H9 (cell line): ENCODE measurements around the gene UVRAG. TPM values are rescaled to one million over a fixed set of nuclear protein-coding genes. Genes with fewer than 3 reads are reported as not detected.

Experiments used
- DNase-seq: peaks from one replicate; pipeline ENCODE4 v3.0.0-alpha.2; 2017
- H2AFZ ChIP-seq: one replicate; pipeline ENCODE4 v1.6.1; 2013; ENCODE audit warnings: mild to moderate bottlenecking, low read length, control low read depth, moderate library complexity
- H2AK5ac ChIP-seq: 2 replicates; pipeline ENCODE4 v1.6.1; 2013; ENCODE audit warnings: low read length, control low read depth, mixed read lengths; ENCODE audit not compliant: insufficient read length
- H2BK120ac ChIP-seq: one replicate; pipeline ENCODE4 v1.6.1; 2013; ENCODE audit warnings: low read depth, mild to moderate bottlenecking, low read length, control low read depth, inconsistent platforms; ENCODE audit not compliant: poor library complexity, severe bottlenecking
- H2BK12ac ChIP-seq: 2 replicates; pipeline ENCODE4 v1.6.1; 2013; ENCODE audit warnings: low read length, control low read depth, mixed read lengths, low read depth; ENCODE audit not compliant: insufficient read length
- H2BK15ac ChIP-seq: 2 replicates; pipeline ENCODE4 v1.6.1; 2013; ENCODE audit warnings: low read depth, low read length, control low read depth
- H2BK20ac ChIP-seq: one replicate; pipeline ENCODE4 v1.6.1; 2013; ENCODE audit warnings: low read depth, mild to moderate bottlenecking, low read length, control low read depth, inconsistent platforms; ENCODE audit not compliant: poor library complexity, severe bottlenecking
- H2BK5ac ChIP-seq: 2 replicates; pipeline ENCODE4 v1.6.1; 2013; ENCODE audit warnings: low read length, control low read depth, mixed read lengths; ENCODE audit not compliant: insufficient read length
- H3K14ac ChIP-seq: 2 replicates; pipeline ENCODE4 v1.6.1; 2013; ENCODE audit warnings: low read length, control low read depth; ENCODE audit not compliant: insufficient read depth
- H3K18ac ChIP-seq: 2 replicates; pipeline ENCODE4 v1.6.1; 2013; ENCODE audit warnings: low read depth, mild to moderate bottlenecking, mixed read lengths, low read length, control low read depth; ENCODE audit not compliant: insufficient read length
- H3K23ac ChIP-seq: 2 replicates; pipeline ENCODE4 v1.6.1; 2013; ENCODE audit warnings: low read length, control low read depth, mixed read lengths, low read depth; ENCODE audit not compliant: insufficient read length
- H3K23me2 ChIP-seq: 2 replicates; pipeline ENCODE4 v1.6.1; 2013; ENCODE audit warnings: low read depth, mild to moderate bottlenecking, mixed read lengths, low read length, control low read depth; ENCODE audit not compliant: insufficient read length, poor library complexity, severe bottlenecking
- H3K27ac ChIP-seq: 2 replicates; pipeline ENCODE4 v1.5.1; 2013; ENCODE audit warnings: low read length, control low read depth, mixed read lengths, low read depth; ENCODE audit not compliant: insufficient read length
- H3K27me3 ChIP-seq: 2 replicates; pipeline ENCODE4 v1.6.1; 2013; ENCODE audit warnings: low read length, control low read depth, inconsistent platforms; ENCODE audit not compliant: insufficient read depth
- H3K4ac ChIP-seq: 2 replicates; pipeline ENCODE4 v1.6.1; 2013; ENCODE audit warnings: low read depth, mild to moderate bottlenecking, control low read depth, inconsistent platforms, low read length, moderate library complexity
- H3K4me1 ChIP-seq: 2 replicates; pipeline ENCODE4 v1.6.1; 2013; ENCODE audit warnings: low read length, control low read depth, inconsistent platforms; ENCODE audit not compliant: insufficient read depth
- H3K4me2 ChIP-seq: 2 replicates; pipeline ENCODE4 v1.6.1; 2013; ENCODE audit warnings: low read length, control low read depth, mixed read lengths; ENCODE audit not compliant: insufficient read length, insufficient read depth
- H3K56ac ChIP-seq: 2 replicates; pipeline ENCODE4 v1.6.1; 2013; ENCODE audit warnings: low read depth, mild to moderate bottlenecking, mixed read lengths, low read length, control low read depth; ENCODE audit not compliant: insufficient read length
- H3K79me1 ChIP-seq: 2 replicates; pipeline ENCODE4 v1.6.1; 2013; ENCODE audit warnings: low read depth, mild to moderate bottlenecking, moderate library complexity, low read length, control low read depth, inconsistent platforms; ENCODE audit not compliant: insufficient read depth, poor library complexity, severe bottlenecking
- H3K79me2 ChIP-seq: 2 replicates; pipeline ENCODE4 v1.6.1; 2013; ENCODE audit warnings: low read length, control low read depth, inconsistent platforms; ENCODE audit not compliant: insufficient read depth
- H3K9ac ChIP-seq: 2 replicates; pipeline ENCODE4 v1.6.1; 2013; ENCODE audit warnings: low read length, control low read depth, mixed read lengths; ENCODE audit not compliant: insufficient read length; ENCODE audit errors: extremely low read depth
- H3K9me3 ChIP-seq: one replicate; pipeline ENCODE4 v1.6.1; 2013; ENCODE audit warnings: low read depth, low read length, inconsistent platforms; ENCODE audit not compliant: control insufficient read depth
- H3T11ph ChIP-seq: one replicate; pipeline ENCODE4 v1.6.1; 2013; ENCODE audit warnings: mild to moderate bottlenecking, low read length, control low read depth, inconsistent platforms
- H4K20me1 ChIP-seq: one replicate; pipeline ENCODE4 v1.6.1; 2013; ENCODE audit not compliant: control insufficient read depth, insufficient read length, insufficient read depth
- H4K5ac ChIP-seq: 2 replicates; pipeline ENCODE4 v1.6.1; 2013; ENCODE audit warnings: low read depth, mild to moderate bottlenecking, mixed read lengths, low read length, control low read depth; ENCODE audit not compliant: insufficient read length
- H4K8ac ChIP-seq: replicated peaks from 2 replicates; pipeline ENCODE4 v1.6.1; 2013; ENCODE audit warnings: low read length, control low read depth, mixed read lengths, low read depth; ENCODE audit not compliant: insufficient read length
- H4K91ac ChIP-seq: 2 replicates; pipeline ENCODE4 v1.6.1; 2013; ENCODE audit warnings: low read depth, mild to moderate bottlenecking, moderate library complexity, mixed read lengths, low read length, control low read depth; ENCODE audit not compliant: insufficient read length
- H3K27ac Mint-ChIP-seq, 3 experiments: 2 replicates in 2 of 3; 3 replicates in 1 of 3; pipeline ENCODE4 v1.8.0; 2020 to 2021; ENCODE audit warnings: mixed read lengths in 3 of 3, mild to moderate bottlenecking in 1 of 3, moderate library complexity in 1 of 3
- H3K27me3 Mint-ChIP-seq: 2 replicates; pipeline ENCODE4 v1.8.0; 2021; ENCODE audit warnings: low read depth, mild to moderate bottlenecking, moderate library complexity, mixed read lengths
- H3K36me3 Mint-ChIP-seq, 3 experiments: 2 replicates in 2 of 3; 3 replicates in 1 of 3; pipeline ENCODE4 v1.8.0; 2020 to 2021; ENCODE audit warnings: low read depth in 3 of 3, mixed read lengths in 3 of 3; ENCODE audit not compliant: insufficient read depth in 1 of 3
- H3K4me1 Mint-ChIP-seq, 2 experiments: 2 replicates each; pipeline ENCODE4 v1.8.0; 2020; ENCODE audit warnings: mixed read lengths in 2 of 2
- H3K4me3 Mint-ChIP-seq, 2 experiments: 2 replicates in 1 of 2; 3 replicates in 1 of 2; pipeline ENCODE4 v1.8.0; 2020 to 2021; ENCODE audit warnings: mild to moderate bottlenecking in 2 of 2, mixed read lengths in 2 of 2, moderate library complexity in 1 of 2
- H3K9me3 Mint-ChIP-seq, 2 experiments: 2 replicates in 1 of 2; 3 replicates in 1 of 2; pipeline ENCODE4 v1.8.0; 2020; ENCODE audit warnings: mild to moderate bottlenecking in 2 of 2, mixed read lengths in 2 of 2, moderate library complexity in 1 of 2
- CTCF ChIP-seq: fragments of 200-600 bp; sonication (generic); conservative IDR thresholded peaks from 3 replicates; pipeline ENCODE4 v1.8.0; 2021; ENCODE audit warnings: antibody characterized with exemption, mild to moderate bottlenecking
- total RNA-seq: library from RNA; stranded (reverse); gene quantifications from 2 replicates; pipeline ENCODE4 v1.2.1, GENCODE V29; 2021

UVRAG gene
- total RNA-seq, 1 experiment from 2014 or later = 18.5 TPM

DNA sequence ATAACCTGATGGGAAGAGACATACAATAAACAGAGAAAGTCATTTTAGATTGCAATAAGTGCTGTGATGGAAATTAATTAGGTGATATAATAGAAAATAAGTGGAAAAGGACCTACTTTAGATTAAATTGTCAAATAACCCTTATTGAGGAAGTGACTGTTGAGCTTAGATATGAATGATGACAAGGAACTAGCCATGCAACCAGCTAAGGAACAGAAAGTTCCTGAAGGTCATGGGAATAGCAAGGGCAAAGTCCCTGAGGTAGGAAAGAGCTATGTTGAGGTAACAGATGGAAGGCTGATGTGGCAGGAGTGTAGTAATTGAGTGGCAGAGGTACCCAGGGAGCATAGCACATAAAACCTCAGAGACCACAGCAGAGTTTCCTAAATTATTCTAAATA lies 256.1 kb downstream of the UVRAG start:
- Histone ChIP-seq H3K27me3 (no peaks in the 10 kb centered on the region), H3K23ac (no peak overlapping the region), H4K20me1 (no peaks in the 10 kb centered on the region), H3T11ph (no peak overlapping the region), H3K18ac (no peak overlapping the region), H3K56ac (no peak overlapping the region), H2BK20ac (no peak overlapping the region), H3K14ac (no peak overlapping the region), H3K4me1 (no peaks in the 10 kb centered on the region; the same call in 1 of the 2 replicates), H2AK5ac (no peak overlapping the region), H3K23me2 (no peaks in the 10 kb centered on the region), H2BK120ac (no peak overlapping the region), H4K8ac (no peak overlapping the region), H4K91ac (no peak overlapping the region), H3K79me1 (no peaks in the 10 kb centered on the region), H3K4me2 (no peak overlapping the region), H4K5ac (no peak overlapping the region), H2BK5ac (no peak overlapping the region), H3K9ac (no peak overlapping the region), H2AFZ (no peak overlapping the region), H2BK15ac (no peak overlapping the region), H3K4ac (no peak overlapping the region), H2BK12ac (no peak overlapping the region), H3K79me2 (no peaks in the 10 kb centered on the region; the same call in 1 of the 2 replicates), H3K9me3 (no peaks in the 10 kb centered on the region), H3K27ac (no peak overlapping the region)
- no peak for TF ChIP-seq CTCF
- Mint-ChIP-seq H3K27me3 (no peaks in the 10 kb centered on the region), H3K4me1 (no peaks in the 10 kb centered on the region), H3K9me3 (no peaks in the 10 kb centered on the region), H3K27ac (no peak overlapping the region), H3K36me3 (peaks cover 0 to 19% (median 11%) of the 10 kb centered on the region in 3 experiments; a peak in 6 of 7 replicates), H3K4me3 (no peak overlapping the region)
- DNase-seq = no peak
